A673 (cell line): ENCODE results near the gene GPR37L1. TPM values are rescaled to one million over a fixed set of nuclear protein-coding genes. Genes with fewer than 3 reads are reported as not detected.

Experiments
- BruUV-seq: library from RNA; stranded (reverse); fragments of 400-500 nt; replicated peaks from 2 replicates; lab custom pipeline; 2021; lab: Mats Ljungman, UMichigan
- CTCF ChIA-PET: fragments of 300-600 bp; sonication (Branson Sonifier 250); formaldehyde crosslinking; loops from one replicate; lab custom pipeline; 2022; ENCODE audit warnings: antibody characterized with exemption; lab: Charles Lee
- POLR2A ChIA-PET: fragments of 300-600 bp; sonication (Branson Sonifier 250); formaldehyde crosslinking; loops from one replicate; lab custom pipeline; 2022; ENCODE audit warnings: antibody characterized with exemption; ENCODE audit not compliant: low non-redundant PET; lab: Charles Lee
- DNase-seq: peaks from one replicate; pipeline ENCODE4 v3.0.0-alpha.2; 2015; ENCODE audit warnings: low spot score
- H3K27ac ChIP-seq: fragments of 200-600 bp; sonication (generic); 2 replicates; pipeline ENCODE4 v1.5.1; 2016; ENCODE audit warnings: mixed run types, low read depth, mild to moderate bottlenecking, mixed read lengths, antibody characterized with exemption, low read length; ENCODE audit not compliant: poor library complexity, severe bottlenecking
- H3K27me3 ChIP-seq: fragments of 200-600 bp; sonication (generic); replicated peaks from 2 replicates; pipeline ENCODE4 v1.6.1; 2017; ENCODE audit warnings: mixed run types, low read depth, mild to moderate bottlenecking, mixed read lengths, antibody characterized with exemption, low read length; ENCODE audit not compliant: insufficient read depth, poor library complexity
- H3K36me3 ChIP-seq: fragments of 200-600 bp; sonication (generic); 2 replicates; pipeline ENCODE4 v1.6.1; 2016; ENCODE audit warnings: mixed run types, mild to moderate bottlenecking, mixed read lengths, antibody characterized with exemption, low read length; ENCODE audit not compliant: insufficient read depth, poor library complexity, severe bottlenecking
- H3K4me1 ChIP-seq: fragments of 200-600 bp; sonication (generic); 2 replicates; pipeline ENCODE4 v1.6.1; 2017; ENCODE audit warnings: mixed run types, mild to moderate bottlenecking, mixed read lengths, antibody characterized with exemption, low read length; ENCODE audit not compliant: insufficient read depth, poor library complexity, severe bottlenecking
- H3K4me3 ChIP-seq: fragments of 200-600 bp; sonication (generic); 2 replicates; pipeline ENCODE4 v1.5.1; 2016; ENCODE audit warnings: low read depth, mixed run types, mild to moderate bottlenecking, mixed read lengths, low read length; ENCODE audit not compliant: poor library complexity, severe bottlenecking
- H3K9me3 ChIP-seq: fragments of 200-600 bp; sonication (generic); 2 replicates; pipeline ENCODE4 v1.6.1; 2016; ENCODE audit warnings: mixed run types, low read depth, mild to moderate bottlenecking, mixed read lengths, antibody characterized with exemption, low read length; ENCODE audit not compliant: poor library complexity, severe bottlenecking
- EZH2 ChIP-seq: fragments of 200-600 bp; sonication (generic); IDR thresholded peaks from 2 replicates; pipeline ENCODE4 v1.6.1; 2017; ENCODE audit warnings: borderline replicate concordance, low read depth, mild to moderate bottlenecking, mixed read lengths, antibody characterized with exemption, low read length; ENCODE audit not compliant: poor library complexity, severe bottlenecking
- intact Hi-C: fragments of 100-400 bp; cut with micrococcal nuclease; formaldehyde crosslinking; loops from one replicate; pipeline ENCODE4 v1.10.0; 2022; ENCODE audit not compliant: unreplicated experiment
- total RNA-seq: library from RNA; stranded (reverse); gene quantifications from 2 replicates; pipeline ENCODE4 v1.2.3, GENCODE V29; 2021
- TF ChIP-seq, protein P1 (sequence below): fragments of 300-800, 200-600 bp; sonication (generic); conservative IDR thresholded peaks from 2 replicates; pipeline ENCODE4 v1.5.1; 2017; ENCODE audit warnings: low read depth, mild to moderate bottlenecking, antibody characterized with exemption, low read length, moderate library complexity, mixed read lengths

GPR37L1 gene
- total RNA-seq, 1 experiment from 2014 or later, result not detected

DNA sequence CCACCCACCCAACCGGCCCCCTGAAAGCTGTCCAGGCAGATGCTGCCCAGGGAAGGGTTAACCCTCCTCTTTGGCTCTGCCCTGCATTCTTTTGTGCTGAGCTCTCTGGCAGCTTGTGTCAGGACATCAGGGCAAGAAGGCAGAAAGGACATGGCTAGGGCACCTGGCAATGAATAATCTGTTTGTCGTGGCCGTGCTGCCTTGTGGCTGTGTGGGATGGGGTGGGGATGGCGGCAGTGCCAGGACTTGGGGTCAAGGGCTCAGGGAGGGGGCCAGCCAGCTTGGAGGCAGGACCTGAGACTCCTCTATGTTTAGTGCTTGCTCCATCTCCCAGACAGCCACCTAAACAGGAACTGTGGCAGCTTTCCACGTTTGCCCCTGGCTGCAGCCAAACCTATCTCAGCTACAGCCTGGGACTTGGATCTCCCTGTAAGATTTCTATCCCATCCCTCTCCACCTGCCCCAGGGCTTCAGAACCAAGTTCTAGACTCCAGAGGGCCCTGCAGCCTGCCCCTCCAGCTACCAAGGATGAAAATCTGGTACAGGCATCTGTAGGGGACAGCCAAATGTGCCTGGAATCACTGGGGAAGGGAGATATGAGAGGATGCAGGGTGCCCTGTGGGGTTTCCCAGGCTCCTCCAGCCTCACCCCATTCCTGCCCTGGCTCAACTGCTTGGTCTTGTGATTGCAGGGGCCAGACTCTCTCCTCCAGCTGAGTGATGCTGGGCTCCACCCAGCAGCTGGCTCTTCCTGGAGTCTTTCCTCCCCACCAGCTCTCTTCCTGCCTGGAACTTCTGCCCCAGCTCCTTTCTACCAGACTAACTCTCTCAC lies 9.6 kb upstream of the GPR37L1 start:
- CTCF ChIA-PET, result no interaction called here
- POLR2A ChIA-PET, result no interaction called here
- BruUV-seq, result no TSS peak
- no peak for DNase-seq
- TF ChIP-seq, protein P1, sequence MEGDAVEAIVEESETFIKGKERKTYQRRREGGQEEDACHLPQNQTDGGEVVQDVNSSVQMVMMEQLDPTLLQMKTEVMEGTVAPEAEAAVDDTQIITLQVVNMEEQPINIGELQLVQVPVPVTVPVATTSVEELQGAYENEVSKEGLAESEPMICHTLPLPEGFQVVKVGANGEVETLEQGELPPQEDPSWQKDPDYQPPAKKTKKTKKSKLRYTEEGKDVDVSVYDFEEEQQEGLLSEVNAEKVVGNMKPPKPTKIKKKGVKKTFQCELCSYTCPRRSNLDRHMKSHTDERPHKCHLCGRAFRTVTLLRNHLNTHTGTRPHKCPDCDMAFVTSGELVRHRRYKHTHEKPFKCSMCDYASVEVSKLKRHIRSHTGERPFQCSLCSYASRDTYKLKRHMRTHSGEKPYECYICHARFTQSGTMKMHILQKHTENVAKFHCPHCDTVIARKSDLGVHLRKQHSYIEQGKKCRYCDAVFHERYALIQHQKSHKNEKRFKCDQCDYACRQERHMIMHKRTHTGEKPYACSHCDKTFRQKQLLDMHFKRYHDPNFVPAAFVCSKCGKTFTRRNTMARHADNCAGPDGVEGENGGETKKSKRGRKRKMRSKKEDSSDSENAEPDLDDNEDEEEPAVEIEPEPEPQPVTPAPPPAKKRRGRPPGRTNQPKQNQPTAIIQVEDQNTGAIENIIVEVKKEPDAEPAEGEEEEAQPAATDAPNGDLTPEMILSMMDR, result no peak
- no peak for TF ChIP-seq EZH2
- H3K9me3 ChIP-seq, result no peaks in the 10 kb centered on the region
- H3K4me3 ChIP-seq, result no peak overlapping the region
- no peaks in the 10 kb centered on the region for H3K36me3 ChIP-seq
- H3K4me1 ChIP-seq, result no peaks in the 10 kb centered on the region
- intact Hi-C loops, result no loop called here
- no peak overlapping the region for H3K27ac ChIP-seq
- H3K27me3 ChIP-seq, result no peaks in the 10 kb centered on the region

GRCh38 chr1:202113690-202114300 lies 8.9 kb upstream of the GPR37L1 start:
- no peak overlapping the region for H3K4me3 ChIP-seq
- no peaks in the 10 kb centered on the region for H3K4me1 ChIP-seq
- H3K36me3 ChIP-seq, result no peaks in the 10 kb centered on the region
- DNase-seq, result no peak
- intact Hi-C loops, result no loop called here
- H3K9me3 ChIP-seq, result no peaks in the 10 kb centered on the region
- TF ChIP-seq, protein P1, result no peak
- no peak for TF ChIP-seq EZH2
- ChIA-PET CTCF (no interaction called here), POLR2A (no interaction called here)
- no peaks in the 10 kb centered on the region for H3K27me3 ChIP-seq
- no peak overlapping the region for H3K27ac ChIP-seq
- BruUV-seq, result no TSS peak

GRCh38 chr1:202116287-202116686 lies 6.4 kb upstream of the GPR37L1 start:
- Histone ChIP-seq H3K4me3 (no peak overlapping the region), H3K4me1 (no peaks in the 10 kb centered on the region), H3K36me3 (no peaks in the 10 kb centered on the region), H3K27me3 (no peaks in the 10 kb centered on the region), H3K27ac (no peak overlapping the region), H3K9me3 (no peaks in the 10 kb centered on the region)
- no peak for DNase-seq
- POLR2A ChIA-PET, result no interaction called here
- no peak for TF ChIP-seq EZH2
- TF ChIP-seq, protein P1, result no peak
- CTCF ChIA-PET, result no interaction called here
- intact Hi-C loops, result no loop called here
- no TSS peak for BruUV-seq
